Fibroblast of pulmonary artery (primary cell): ENCODE data around the gene ZP3.
"Not testable (repeated sequence)": the region's sequence is repeated elsewhere in the genome, so short reads cannot be mapped to it uniquely, and the experiment has no call there.

Source experiments
- DNase-seq: peaks from one replicate; pipeline ENCODE4 v3.0.0-alpha.2; 2010; ENCODE audit warnings: low read depth
- H3K4me3 ChIP-seq: replicated peaks from 2 replicates; pipeline ENCODE4 v1.5.1; 2011; ENCODE audit warnings: low read depth, mild to moderate bottlenecking, control low read depth, low read length, moderate library complexity
- TF ChIP-seq, protein P1 (sequence below): IDR thresholded peaks from 2 replicates; pipeline ENCODE4 v1.5.1; 2011; ENCODE audit warnings: mild to moderate bottlenecking, control low read depth, low read length, inconsistent platforms; ENCODE audit errors: missing control alignments

Gene ZP3

DNA sequence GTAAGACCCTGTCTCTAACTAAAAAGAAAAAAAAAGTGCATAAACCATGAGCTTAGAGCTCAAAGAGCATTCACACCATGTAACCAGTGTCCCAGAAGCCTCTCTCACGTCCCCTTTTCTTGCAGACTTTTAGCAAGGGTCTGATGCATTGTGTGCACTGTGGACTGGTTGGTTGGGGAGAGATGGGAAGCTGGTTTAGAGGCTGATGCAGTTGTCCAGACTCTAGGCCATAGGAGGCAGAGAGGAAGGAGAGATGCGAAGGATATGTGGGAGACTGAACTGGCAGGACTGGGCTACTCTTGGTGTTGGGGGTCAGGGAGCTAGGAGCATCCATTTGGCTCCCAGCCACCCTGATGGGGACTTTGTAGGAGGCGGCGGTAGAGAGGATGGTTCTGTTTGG lies 17.0 kb upstream of the ZP3 start:
- no peak overlapping the region for H3K4me3 ChIP-seq
- no peak for DNase-seq
- TF ChIP-seq, protein P1, sequence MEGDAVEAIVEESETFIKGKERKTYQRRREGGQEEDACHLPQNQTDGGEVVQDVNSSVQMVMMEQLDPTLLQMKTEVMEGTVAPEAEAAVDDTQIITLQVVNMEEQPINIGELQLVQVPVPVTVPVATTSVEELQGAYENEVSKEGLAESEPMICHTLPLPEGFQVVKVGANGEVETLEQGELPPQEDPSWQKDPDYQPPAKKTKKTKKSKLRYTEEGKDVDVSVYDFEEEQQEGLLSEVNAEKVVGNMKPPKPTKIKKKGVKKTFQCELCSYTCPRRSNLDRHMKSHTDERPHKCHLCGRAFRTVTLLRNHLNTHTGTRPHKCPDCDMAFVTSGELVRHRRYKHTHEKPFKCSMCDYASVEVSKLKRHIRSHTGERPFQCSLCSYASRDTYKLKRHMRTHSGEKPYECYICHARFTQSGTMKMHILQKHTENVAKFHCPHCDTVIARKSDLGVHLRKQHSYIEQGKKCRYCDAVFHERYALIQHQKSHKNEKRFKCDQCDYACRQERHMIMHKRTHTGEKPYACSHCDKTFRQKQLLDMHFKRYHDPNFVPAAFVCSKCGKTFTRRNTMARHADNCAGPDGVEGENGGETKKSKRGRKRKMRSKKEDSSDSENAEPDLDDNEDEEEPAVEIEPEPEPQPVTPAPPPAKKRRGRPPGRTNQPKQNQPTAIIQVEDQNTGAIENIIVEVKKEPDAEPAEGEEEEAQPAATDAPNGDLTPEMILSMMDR, result no peak

DNA sequence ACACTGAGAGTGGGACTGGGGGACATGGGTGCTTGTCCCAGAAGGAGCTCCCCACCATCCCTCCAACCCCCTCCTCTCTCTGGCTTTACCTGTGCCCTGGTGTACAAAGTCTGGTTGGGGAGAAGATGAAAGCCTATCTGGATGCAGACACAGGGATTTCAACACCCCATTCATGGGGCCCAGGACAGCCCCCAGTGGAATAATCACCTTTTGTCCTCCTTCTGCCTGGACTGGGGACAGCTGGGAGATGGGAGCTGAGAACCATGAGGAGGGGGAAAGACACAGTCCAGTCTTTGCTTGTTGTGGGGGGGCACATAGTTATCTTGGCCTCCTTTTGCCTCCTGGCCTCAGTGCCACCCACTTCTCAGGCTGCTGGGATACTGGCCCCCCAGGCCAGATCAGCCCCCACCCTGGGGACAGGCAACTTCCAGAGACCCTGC lies 16.6 kb upstream of the ZP3 start:
- H3K4me3 ChIP-seq, result no peak overlapping the region
- no peak for DNase-seq
- TF ChIP-seq, protein P1, result no peak

DNA sequence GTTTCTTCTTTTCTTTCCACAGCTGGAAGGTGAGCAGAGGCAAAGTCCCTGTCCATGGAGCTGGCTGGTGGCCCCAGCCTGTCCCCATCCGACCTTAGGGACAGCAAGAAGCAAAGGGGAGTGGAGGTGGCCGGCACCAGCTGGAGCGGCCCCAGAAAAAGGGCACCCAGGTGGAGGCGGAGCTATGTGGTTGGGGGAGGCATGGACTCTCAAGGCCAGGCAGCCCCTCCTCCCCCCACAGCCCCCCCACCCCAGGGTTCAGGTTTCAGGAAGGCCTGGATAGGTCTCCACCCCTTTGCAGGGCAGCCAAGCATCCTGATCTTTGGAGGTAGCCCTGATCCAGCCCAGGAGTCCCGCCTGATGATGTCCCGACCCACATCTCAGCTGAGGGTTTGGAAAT lies 15.2 kb upstream of the ZP3 start, which contains the start of gene SSC4D:
SSC4D (minus strand) TSS at position 161 of the 400 bp plus-strand sequence. CDS start 5,258 bp downstream, outside the sequence.
- TF ChIP-seq, protein P1, result no peak
- no peak within 1 kb of the TSS for H3K4me3 ChIP-seq
- DNase-seq, result no peak

DNA sequence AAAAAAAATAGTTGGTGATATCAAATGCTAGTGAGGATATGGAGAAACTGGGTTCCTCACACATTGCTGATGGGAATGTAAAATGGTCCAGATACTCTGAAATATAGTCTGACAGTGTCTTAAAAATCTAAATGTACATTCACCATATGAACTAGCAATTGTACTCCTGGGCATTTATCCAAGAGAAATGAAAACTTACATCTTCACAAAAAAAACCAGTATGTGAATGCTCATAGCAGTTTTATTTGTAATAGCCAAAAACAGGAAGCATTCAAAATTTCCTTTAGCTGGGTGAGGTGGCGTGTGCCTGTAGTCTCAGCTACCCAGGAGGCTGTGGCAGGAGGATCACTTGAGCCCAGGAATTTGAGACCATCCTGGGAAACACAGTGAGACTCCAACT lies 13.1 kb upstream of the ZP3 start:
- TF ChIP-seq, protein P1, result no peak
- no peak for DNase-seq
- no peak overlapping the region for H3K4me3 ChIP-seq

DNA sequence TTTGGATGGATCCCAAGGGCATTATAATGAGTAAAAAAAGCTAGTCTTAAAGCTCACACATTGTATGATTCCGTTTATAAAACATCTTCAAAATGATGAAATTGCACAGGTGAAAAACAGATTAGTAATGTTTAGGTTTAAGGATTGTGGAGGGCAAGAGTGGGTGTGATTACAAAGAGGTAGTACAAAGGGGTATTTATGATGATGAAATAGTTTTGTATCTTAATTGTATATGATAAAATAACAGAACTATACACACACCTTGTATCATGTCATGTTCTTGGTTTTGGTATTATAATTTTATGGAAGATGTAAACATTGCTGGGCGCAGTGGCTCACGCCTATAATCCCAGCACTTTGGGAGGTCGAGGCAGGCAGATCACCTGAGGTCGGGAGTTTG lies 12.5 kb upstream of the ZP3 start:
- H3K4me3 ChIP-seq, result no peak overlapping the region
- TF ChIP-seq, protein P1, result no peak

DNA sequence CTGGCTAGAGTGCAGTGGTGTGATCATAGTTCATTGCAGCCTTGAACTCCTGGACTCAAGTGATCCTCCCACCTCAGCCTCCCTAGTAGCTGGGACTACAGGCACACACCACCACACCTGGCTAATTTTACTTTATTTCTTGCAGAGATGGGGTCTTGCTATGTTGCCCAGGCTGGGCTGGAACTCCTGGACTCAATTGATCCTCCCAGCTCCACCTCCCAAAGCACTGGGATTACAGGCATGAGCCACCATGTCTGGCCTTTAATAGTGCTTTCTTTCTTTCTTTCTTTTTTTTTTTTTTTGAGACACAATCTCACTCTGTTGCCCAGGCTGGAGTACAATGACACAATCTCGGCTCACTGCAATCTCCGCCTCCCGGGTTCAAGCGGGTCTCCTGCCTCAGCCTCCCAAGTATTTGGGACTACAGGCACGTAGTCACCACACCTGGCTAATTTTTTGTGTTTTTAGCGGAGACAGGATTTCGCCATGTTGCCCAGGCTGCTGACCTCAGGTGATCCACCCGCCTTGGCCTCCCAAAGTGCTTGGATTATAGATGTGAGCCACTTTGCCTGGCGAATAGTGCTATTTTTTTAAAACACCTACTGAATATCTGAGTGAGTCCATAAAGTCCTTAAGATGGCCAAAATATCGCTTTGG lies 7.0 kb upstream of the ZP3 start:
- not testable (repeated sequence) for H3K4me3 ChIP-seq, DNase-seq

More for the DNA sequence above, 12.5 kb upstream of the ZP3 start:
- no peak for DNase-seq

DNA sequence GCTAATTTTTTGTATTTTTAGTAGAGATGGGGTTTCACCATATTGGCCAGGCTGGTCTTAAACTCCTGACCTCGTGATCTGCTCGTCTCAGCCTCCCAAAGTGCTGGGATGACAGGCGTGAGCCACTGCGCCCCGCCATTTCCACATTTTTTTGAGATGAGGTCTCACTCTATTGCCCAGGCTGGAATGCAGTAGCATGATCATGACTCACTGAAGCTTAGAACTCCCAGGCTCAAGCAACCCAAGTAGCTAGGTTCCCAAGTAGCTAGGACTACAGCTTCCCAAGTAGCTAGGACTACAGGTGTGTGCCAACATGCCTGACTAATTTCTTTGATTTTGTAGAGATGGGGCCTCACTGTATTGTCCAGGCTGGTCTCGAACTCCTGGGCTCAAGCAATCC lies 3.7 kb upstream of the ZP3 start:
- peak; percentile 94 for DNase-seq
- H3K4me3 ChIP-seq, result not testable (repeated sequence)

DNA sequence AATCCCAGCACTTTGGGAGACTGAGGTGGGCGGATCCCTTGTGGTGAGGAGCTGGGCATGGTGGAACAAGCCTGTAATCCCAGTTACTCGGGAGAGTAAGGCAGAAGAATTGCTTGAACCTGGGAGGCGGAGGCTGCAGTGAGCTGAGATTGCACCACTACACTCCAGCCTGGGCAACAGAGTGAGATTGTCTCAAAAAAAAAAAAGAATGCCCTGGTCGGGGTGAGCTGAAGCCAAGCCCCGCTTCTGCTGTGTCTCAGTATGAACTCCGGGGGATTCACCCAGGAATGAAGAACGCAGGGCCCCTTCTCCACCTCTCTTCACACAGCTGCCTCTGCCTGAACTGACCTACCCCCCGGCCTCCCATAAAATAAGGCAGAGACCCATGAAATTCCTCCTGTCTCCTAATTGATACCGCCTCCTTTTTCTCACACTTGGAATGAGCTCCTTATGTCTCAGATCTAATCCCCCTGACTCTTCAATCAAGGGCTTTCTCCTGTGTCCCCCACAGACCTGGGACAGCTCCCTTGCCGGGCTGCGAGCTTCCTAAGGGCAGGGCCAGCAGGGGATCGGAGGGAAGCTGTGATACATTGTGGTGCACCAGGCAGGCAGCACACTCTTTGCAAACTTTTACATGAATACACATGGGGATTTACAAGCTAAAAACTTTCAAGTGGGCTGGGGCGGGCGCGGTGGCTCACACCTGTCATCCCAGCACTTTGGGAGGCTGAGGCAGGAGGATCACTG lies 911 bp upstream of the ZP3 start:
- TF ChIP-seq, protein P1, result no peak
- no peak overlapping the region for H3K4me3 ChIP-seq
- peak; percentile 13 for DNase-seq
